GM10248 (cell line): ENCODE data around the gene SUPT7L.

ENCODE experiments used
- CTCF ChIA-PET: fragments of 300-600 bp; sonication (Branson Sonifier 250); formaldehyde crosslinking; extraction: SDS; loops from one replicate; lab custom pipeline; 2021; ENCODE audit warnings: antibody characterized with exemption; lab: Yijun Ruan, JAX
- POLR2A ChIA-PET: fragments of 350-650 bp; sonication (Branson Sonifier 250); formaldehyde crosslinking; extraction: SDS; loops from one replicate; lab custom pipeline; 2020; ENCODE audit warnings: antibody characterized with exemption; lab: Yijun Ruan, JAX
- DNase-seq: peaks from one replicate; pipeline ENCODE4 v3.0.0; 2012; ENCODE audit errors: extremely low spot score
- CTCF ChIP-seq: IDR thresholded peaks from 2 replicates; pipeline ENCODE4 v1.5.1; 2012; ENCODE audit warnings: mild to moderate bottlenecking, low read depth; ENCODE audit errors: extremely low read depth, missing control alignments, control extremely low read depth

SUPT7L gene

DNA sequence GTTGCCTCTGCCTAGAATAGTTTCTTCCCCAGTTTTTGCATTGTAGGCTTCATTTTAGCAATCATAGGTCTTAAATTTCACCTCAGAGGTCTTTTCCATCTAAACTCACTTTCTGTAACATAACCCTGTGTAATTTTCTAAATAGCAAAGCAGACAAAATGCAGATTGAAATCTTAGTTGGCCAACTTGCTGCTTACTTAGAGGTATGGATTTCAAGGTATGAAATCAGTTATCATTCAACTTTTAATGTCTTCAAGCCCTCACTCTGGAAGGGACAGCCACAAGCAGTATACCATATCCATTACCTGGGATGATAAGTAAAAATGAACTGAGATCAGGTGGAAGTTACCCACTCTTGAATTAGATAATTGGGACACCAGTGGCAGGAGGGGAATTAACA, 38.5 kb downstream of the SUPT7L start:
- CTCF ChIA-PET: interaction anchor here (0.8 to 2.1 kb wide), 2 partner anchors 23 to 58 kb away, joined by 3 to 4 read pairs; no protein-coding TSS in a partner anchor
- TF ChIP-seq CTCF: no peak
- DNase-seq: no peak
- POLR2A ChIA-PET: no interaction called here

DNA sequence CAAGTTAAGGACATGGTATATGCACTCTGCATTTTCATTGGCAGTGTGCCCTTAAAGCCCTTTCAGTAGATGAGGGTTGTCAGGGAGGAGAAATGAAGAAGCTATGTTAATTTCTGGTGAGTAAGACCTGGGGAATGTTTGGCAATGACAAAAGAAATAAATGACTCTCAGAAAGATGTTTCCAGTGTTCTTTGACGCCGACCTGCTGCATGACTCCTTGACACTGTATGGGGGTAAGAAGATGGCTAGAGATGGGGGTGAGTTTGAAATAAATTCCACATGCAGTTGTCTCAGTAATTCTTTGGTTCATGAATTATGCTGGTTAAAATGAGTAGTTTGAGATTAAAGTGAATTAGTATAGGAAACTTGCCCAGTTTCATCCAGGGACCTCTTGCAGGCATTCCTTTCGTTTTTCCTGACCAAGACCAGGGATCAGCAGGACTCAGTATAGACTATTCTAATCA, 40.5 kb downstream of the SUPT7L start:
- ChIA-PET POLR2A (no interaction called here), CTCF (interaction anchor here (0.9 to 2.7 kb wide), 3 partner anchors 9 to 61 kb away, joined by 3 to 10 read pairs (median 5); no protein-coding TSS in a partner anchor)
- no peak for DNase-seq
- no peak for TF ChIP-seq CTCF

- no peak for DNase-seq
- POLR2A ChIA-PET: no interaction called here
- CTCF ChIA-PET: interaction anchor here (1.5 to 2.7 kb wide), 3 partner anchors 8 to 62 kb away, joined by 3 to 10 read pairs (median 5); no protein-coding TSS in a partner anchor
- no peak for TF ChIP-seq CTCF
Measured at GRCh38 chr2:27621524-27621923, 41.9 kb downstream of the SUPT7L start.

- no peak for TF ChIP-seq CTCF
- ChIA-PET CTCF (interaction anchor here (1.0 kb wide), 1 partner anchor 11 kb away, joined by 3 read pairs; no protein-coding TSS in a partner anchor), POLR2A (no interaction called here)
- no peak for DNase-seq
Measured at GRCh38 chr2:27615316-27615715, 48.1 kb downstream of the SUPT7L start.

GRCh38 chr2:27613985-27614384, 49.4 kb downstream of the SUPT7L start:
- no peak for DNase-seq
- no peak for TF ChIP-seq CTCF
- CTCF ChIA-PET: interaction anchor here (1.2 kb wide), 1 partner anchor 8 kb away, joined by 5 read pairs; no protein-coding TSS in a partner anchor
- POLR2A ChIA-PET: interaction anchor here (0.5 kb wide), 1 partner anchor 465 kb away, joined by 3 read pairs; no protein-coding TSS in a partner anchor

GRCh38 chr2:27606611-27607010, 56.8 kb downstream of the SUPT7L start:
- no peak for DNase-seq
- no peak for TF ChIP-seq CTCF
- POLR2A ChIA-PET: no interaction called here
- CTCF ChIA-PET: no interaction called here
